ENCODE results near the gene PDCD4. TPM values are rescaled to one million over a fixed set of nuclear protein-coding genes. Genes with fewer than 3 reads are reported as not detected.

The PDCD4 gene
- total and polyA plus RNA-seq, 2 of the 8 experiments (the other 6 are each of a cell fraction or from before 2014, with no cell fraction given), result 3.3 to 26.8 TPM

DNA sequence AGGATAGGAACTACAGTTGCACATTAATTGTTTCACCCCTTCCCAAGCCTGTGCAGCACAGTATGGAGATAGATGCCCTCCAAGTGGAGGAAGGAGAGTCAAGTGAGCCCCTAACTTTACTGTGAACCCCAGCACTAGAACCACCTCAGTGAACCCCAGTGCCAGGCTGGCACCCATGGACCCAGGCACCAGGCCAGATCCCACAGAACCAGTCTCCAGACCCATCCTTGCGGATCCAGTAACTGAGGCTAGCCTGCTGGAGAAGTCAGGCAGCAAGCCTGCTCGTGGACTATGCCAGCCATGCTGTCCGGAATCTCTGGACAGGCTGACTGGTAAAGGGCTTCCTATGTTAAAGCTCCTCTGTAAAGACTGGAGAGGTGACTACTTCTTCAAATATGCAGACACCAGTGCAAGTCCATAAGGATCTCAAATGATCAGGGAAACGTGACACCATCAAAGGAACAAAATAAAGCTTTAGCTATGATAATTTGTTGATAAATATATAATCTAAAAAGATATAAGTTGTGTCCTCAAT is 75.4 kb downstream of the PDCD4 start (continued):
- TF ChIP-seq, protein P1, sequence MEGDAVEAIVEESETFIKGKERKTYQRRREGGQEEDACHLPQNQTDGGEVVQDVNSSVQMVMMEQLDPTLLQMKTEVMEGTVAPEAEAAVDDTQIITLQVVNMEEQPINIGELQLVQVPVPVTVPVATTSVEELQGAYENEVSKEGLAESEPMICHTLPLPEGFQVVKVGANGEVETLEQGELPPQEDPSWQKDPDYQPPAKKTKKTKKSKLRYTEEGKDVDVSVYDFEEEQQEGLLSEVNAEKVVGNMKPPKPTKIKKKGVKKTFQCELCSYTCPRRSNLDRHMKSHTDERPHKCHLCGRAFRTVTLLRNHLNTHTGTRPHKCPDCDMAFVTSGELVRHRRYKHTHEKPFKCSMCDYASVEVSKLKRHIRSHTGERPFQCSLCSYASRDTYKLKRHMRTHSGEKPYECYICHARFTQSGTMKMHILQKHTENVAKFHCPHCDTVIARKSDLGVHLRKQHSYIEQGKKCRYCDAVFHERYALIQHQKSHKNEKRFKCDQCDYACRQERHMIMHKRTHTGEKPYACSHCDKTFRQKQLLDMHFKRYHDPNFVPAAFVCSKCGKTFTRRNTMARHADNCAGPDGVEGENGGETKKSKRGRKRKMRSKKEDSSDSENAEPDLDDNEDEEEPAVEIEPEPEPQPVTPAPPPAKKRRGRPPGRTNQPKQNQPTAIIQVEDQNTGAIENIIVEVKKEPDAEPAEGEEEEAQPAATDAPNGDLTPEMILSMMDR (IDR thresholded peaks at IDR 0.05; ENCODE audit: control extremely low read depth in 1 of 3, insufficient read depth in 1 of 3, low read depth in 1 of 3, low read length in 3 of 3), result no peak
- no peak for TF ChIP-seq POLR2A (IDR thresholded peaks at IDR 0.05; ENCODE audit: control extremely low read depth in 1 of 2, low read depth in 2 of 2, low read length in 2 of 2)
- TF ChIP-seq TBP (IDR thresholded peaks at IDR 0.05; ENCODE audit: low read depth, low read length), result no peak
- no peak for TF ChIP-seq ASH2L (IDR thresholded peaks at IDR 0.05; ENCODE audit: low read length)

Other genes starting within 250 kb of the PDCD4 start
- 0.29 and 0.63 TPM in 2 replicates for gene RBM20, start 227.6 kb upstream of the PDCD4 start, total RNA-seq (2021; fragmentation: NEBNext Ultra II Directional; extraction: Animal tissue kit (Norgen Biotek cat#: 25700))
- gene RBM20, start 227.6 kb upstream of the PDCD4 start, polyA plus RNA-seq (2011; rRNA removed), result 0.05 and 0.22 TPM in 2 replicates
- 19.6 and 22.2 TPM in 2 replicates for gene BBIP1, start 47.3 kb downstream of the PDCD4 start, total RNA-seq (2021; fragmentation: NEBNext Ultra II Directional; extraction: Animal tissue kit (Norgen Biotek cat#: 25700))
- 6.9 and 8.8 TPM in 2 replicates for gene BBIP1, start 47.3 kb downstream of the PDCD4 start, polyA plus RNA-seq (2011; rRNA removed)
- gene SHOC2, start 47.7 kb downstream of the PDCD4 start, total RNA-seq (2021; fragmentation: NEBNext Ultra II Directional; extraction: Animal tissue kit (Norgen Biotek cat#: 25700)), result 28.2 and 30.2 TPM in 2 replicates
- gene SHOC2, start 47.7 kb downstream of the PDCD4 start, polyA plus RNA-seq (2011; rRNA removed), result 4.3 and 7.6 TPM in 2 replicates
- 5.9 and 7.3 TPM in 2 replicates for gene ADRA2A, start 205.1 kb downstream of the PDCD4 start, total RNA-seq (2021; fragmentation: NEBNext Ultra II Directional; extraction: Animal tissue kit (Norgen Biotek cat#: 25700))
- gene ADRA2A, start 205.1 kb downstream of the PDCD4 start, polyA plus RNA-seq (2011; rRNA removed), result 6.2 and 7.6 TPM in 2 replicates